DMS153 (cell line): Measurements from ENCODE around the gene TERF2IP.

Experiments
- DNase-seq: peaks from one replicate; lab custom pipeline; 2025; lab: John Stamatoyannopoulos, UW

The TERF2IP gene

DNA sequence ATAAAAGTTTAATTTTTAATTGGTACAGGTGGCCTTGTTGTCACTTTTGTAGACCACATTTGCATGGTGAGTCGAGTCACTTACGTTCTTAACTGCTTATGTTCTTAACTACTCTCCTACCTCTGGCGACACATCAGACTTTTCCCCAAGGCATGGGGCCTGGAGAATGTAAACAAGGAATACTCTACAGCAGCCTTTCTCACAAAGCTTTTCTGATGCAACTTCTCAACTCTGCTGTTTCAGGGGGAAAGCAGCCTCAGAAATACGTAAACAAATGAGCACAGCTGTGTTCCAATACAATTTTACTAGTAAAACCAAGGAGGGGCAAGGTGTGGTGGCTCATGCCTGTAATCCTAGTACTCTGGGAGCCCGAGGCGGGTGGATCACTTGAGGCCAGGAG is 7.0 kb upstream of the TERF2IP start:
- DNase-seq: no peak

DNA sequence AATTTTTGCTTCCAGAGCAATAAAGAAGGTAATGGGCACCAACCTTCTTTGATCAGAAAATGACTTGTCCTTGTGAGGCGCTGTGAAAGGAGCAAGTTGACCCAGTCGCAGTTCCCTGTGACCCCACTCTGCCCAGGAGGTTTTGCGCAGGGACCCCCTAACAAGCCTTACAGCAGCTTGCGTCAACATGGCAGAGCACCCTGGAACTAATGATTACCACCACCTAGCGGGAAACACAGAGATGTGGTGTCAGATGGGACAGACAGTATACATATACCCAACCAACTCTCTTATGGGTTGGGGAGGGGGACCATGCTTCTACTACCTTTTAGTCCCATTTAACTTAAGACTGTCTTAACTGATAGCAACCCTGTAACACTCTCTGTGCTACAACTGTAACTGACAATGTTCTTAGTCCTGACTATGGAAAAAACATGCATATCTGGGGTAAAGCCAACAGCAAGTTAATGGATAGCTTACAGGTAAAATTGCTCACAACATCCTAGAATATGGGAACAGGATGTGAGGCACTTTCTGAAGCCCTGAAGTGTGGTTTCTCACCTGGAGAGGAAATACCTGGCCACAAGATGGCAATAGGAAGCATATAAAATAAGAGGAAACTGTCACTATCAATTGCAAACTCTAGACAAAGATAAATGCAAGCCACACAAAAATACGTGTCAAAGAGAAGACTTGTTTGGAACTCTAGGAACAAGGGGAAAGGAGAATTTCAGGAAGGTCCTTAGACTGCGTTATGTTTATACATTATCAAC is 3.1 kb upstream of the TERF2IP start:
- no peak for DNase-seq

DNA sequence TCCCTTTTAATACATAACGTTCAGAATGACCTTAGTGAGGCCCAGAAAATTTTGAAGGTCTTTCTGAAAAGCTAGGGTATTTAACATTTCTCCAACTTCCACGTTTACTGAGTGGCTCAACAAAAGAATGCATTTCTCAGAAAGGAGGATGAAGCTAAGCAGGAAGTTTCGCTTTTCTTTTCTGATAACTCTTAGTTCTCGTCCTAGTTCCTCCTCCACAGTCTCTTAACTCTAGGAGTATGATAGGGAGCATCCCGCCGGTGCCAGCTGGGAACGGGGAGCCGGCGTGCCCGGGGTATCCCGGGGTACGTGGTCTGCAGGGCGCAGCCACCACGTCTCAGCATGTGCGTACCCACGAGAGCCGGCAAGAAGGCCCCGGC is 471 bp upstream of the TERF2IP start:
- no peak for DNase-seq

DNA sequence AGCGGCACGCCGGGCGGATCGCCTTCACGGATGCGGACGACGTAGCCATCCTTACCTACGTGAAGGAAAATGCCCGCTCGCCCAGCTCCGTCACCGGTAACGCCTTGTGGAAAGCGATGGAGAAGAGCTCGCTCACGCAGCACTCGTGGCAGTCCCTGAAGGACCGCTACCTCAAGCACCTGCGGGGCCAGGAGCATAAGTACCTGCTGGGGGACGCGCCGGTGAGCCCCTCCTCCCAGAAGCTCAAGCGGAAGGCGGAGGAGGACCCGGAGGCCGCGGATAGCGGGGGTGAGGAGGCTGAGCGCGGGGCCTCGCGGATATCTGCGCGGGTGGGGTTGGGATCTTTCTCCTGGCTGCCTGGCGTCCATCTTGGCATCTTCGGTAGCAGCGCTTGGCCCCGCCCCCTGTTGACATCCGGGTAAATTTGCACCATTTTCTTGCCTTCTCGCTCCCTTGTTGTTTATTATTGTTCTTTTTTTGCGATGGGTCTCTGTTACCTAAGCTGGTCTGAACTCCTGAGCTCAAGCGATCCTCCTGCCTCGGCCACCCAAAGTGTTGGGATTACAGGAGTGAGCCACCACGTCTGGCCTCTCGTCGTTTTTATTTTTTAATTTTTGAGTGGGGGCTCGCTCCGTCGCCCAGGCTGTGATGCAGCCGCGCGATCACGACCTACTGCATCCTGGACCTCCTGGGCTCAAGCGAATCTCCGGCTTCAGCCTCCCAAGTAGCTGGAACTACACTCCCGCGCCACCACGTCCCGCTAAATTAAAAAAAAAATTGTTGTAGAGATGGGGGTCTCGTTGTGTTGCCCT is 898 bp downstream of the TERF2IP start:
- peak; percentile 16 for DNase-seq

DNA sequence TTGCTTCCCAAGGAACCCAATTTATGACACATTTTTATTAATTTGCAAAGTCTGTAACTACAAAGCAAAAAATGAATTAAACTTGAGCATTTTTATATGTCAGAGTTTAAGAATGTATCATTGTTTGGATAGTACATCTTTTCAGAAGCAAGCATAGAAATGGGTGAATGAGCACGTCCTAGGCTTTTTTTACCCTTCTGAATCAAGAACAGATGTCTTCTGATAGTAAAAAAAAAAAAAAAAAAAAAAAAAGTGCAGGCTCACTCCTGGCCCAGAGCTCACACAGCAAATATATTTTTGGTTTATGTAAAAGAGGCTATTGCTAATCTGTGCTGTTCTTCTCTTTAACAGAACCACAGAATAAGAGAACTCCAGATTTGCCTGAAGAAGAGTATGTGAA is 6.3 kb downstream of the TERF2IP start:
- DNase-seq: no peak

DNA sequence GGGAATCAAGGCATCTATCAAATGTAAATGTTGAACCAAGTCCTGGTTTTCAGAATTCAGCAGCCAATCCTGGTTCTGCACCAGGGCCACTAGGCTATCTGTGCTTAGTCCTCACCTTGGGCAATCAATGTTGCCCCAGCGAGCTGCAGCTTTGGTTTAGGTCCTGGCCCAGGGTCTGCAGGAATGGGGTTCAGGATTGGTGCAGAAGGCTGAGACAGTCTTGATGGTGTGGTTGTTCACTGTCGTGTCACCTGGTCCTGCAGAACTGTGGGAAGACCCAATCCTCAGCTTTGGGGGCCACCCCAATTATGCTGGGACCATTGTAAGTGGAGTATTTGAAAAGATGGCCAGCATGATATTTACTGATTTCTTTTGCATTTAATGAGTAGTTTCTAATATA is 10.6 kb downstream of the TERF2IP start:
- no peak for DNase-seq

DNA sequence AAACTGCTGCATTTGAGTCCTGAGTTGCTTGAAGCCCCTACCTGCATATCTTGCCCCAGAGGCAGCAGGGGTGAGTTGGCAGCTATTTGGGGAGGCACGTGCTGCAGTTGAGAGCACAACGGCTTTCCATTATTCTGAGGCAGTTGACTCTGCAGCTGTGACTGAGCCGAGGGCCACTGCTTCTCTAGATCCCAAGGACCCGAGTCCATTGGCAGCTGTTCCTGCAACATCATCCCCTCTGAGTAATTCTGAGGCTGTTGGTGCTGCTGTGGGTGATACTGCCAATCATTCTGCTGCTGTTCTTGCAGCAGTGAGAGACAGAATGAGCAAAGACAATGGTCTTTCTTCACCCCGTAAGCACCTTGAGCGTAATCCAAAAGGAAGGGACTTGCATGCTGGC is 12.7 kb downstream of the TERF2IP start:
- DNase-seq: no peak

DNA sequence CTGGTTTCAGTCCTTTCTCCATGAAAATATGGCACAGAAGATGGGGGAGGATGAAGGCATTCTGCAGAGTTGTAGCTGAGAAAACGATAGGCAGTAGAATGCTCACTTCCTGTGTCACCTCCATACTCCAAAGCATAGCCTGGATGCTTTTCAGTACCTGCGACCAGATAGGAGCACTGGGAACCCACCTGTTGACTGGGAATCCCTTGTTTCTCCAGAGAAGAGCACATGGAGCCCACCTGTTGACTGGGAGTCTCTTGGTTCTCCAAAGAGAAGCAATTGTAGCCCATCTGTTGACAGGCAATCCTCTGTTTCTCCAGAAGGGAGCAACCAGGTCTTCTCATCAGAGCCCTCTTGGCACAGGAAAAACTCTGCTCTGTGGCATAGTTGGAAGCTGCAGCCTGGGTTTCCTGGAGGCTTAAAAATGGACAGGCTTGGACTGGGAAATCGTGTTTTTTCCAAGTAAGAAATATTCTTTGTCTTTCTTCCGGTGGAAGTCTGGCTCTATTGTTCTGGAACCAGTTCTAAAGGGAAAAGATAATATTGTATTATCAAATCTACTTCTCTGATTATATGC is 13.2 kb downstream of the TERF2IP start:
- DNase-seq: no peak

DNA sequence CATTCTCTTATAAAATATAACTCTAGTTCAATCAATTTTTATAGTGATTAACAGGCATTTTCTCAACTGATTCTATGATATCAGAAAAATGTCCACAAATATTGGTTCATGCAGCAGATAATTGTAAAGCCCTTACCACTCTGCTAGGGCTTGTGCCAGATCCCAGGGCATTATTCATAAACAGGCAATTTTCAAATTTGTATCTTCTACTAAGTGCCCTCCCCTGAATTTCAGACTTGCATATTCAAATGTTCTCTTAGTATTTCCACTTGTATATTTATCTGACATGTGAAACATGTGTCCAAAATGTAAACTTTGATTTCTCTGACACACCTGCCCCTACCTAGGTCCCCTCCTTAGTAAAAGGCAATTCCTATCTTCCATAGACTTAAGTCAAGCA is 19.9 kb downstream of the TERF2IP start:
- no peak for DNase-seq

DNA sequence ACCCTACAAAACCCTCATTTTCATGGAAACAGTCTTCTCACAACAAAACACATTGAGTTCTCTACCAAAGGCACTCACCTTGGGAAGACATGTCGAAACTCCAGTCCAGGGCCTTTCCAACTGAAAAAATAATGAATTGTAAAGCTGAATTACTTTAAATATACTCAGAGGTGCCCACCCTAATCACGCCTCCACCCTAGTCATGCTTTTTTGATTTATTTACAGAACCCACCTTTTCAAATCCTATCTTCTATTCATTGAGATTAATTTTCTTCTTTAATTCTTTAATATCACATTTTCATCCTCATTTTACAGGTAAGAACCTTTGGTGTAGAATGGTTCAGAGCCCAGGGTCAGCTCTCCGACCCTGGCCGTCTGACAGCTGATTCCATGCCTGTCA is 29.3 kb downstream of the TERF2IP start, which contains the start of gene CPHXL2:
Gene CPHXL2 (minus strand): TSS at position 101 of the 400 bp plus-strand sequence. CDS start 10 bp downstream, at position 91.
- no peak for DNase-seq

DNA sequence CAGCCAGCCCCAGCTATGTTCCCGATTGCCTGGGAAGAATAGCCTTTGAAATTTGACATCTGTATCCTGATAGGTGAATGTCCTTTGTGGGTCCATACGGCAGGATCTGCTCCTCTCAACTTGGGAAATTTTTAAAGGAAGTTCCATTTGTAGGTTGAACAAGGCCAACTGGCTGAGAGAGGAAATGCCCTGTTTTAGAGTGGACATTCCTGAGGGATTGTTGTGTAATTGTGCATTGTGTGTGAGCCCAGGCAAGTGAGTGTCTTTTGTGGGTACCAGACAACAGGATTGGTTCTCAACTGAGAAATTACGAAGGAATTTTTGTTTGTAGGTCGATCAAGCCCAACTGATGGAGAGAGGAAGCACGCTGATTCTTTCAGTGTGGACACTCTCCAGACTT is 31.8 kb downstream of the TERF2IP start:
- no peak for DNase-seq

DNA sequence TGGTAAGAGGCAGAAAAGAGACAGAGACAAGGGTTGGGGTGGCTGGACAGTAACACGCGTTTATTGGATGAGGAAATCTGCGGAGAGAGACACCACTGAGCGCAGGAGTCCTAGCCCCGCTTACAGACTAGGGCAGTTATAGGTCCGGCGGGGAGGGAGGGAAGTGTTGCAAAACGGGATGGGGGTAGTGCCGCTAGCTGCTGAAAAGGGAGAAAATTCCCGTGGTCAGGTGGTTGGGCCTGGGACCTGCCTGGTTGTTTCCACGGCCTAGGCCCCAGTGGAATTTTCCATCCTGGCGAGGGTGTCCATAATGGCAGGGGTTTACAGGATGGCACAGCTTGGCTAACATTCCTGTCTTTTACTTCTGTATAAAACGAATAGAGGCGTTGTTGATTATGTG is 34.7 kb downstream of the TERF2IP start:
- no peak for DNase-seq

DNA sequence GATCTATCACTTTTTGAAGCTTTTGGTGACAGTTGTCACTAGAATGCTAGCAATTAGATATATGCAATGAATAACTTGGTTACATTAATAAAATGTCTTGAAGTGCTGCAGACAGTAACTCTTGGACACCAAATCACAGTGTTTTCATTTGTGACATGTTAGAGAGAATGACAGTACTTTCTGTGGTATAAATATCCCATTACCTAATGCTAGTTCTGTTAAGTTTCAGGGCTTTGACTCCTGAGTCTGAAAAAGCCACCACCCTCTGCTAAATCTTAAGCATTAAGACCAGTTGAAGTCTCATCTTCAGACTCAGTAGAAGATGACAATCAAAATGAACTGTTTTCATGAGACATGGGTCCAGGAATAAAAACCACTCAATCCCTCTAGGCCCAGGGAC is 39.8 kb downstream of the TERF2IP start:
- no peak for DNase-seq

DNA sequence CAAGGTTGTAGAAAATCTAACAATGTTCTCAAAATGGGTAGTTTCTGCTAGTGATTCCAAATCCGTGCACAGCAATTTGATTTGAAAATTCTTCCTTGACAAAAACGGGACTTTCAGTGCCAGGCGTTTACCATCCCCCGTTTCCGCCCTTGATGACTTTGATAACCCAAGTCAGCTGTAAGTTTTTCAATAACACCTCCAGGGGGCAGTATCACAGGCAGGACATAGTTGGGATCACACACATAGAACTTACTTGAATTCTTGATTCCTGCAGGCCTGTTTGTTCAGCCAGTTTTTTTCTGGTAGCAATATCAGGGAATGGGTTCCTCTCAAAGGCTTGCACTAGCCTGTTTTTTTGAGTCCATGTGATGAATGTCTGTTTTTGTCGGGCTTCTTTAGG is 48.1 kb downstream of the TERF2IP start:
- no peak for DNase-seq

DNA sequence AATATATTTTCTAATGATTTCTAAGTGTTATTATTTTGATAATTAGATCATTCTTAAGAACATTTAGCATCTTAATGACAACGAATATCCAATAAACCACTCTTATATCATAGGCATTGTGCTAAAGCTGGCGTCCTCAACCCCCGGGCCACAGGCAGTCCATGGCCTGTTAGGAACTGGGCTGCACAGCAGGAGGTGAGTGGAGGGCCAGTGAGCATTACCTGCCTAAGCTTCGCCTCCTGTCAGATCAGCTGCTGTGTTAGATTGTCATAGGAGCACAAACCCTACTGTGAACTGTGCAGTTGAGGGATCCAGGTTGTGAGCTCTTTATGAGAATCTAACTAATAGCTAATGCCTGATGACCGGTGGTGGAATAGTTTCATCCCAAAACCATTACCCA is 50.0 kb downstream of the TERF2IP start:
- no peak for DNase-seq

DNA sequence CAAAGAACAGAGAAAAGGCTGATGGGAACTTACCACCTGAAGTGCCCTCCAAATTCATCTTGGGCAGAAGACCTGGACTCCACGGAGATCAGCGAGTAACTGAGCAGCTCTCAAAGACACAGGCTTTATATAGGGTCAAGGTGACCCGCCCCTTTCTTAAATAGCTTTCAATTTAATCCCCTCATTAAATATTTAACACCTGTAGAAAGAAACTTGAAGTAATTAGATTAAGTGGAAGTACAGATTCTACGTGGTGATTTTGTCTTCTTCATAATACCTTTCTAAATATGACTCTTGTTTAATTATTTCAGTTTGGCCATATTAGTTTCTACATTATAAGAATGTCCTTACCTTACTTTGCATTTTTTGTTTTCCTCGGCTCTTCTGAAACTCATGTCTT is 53.8 kb downstream of the TERF2IP start, which contains the start of gene DUXB:
Gene DUXB (minus strand): TSS at position 101 of the 400 bp plus-strand sequence. CDS start 43 bp downstream, at position 58.
- DNase-seq: no peak

DNA sequence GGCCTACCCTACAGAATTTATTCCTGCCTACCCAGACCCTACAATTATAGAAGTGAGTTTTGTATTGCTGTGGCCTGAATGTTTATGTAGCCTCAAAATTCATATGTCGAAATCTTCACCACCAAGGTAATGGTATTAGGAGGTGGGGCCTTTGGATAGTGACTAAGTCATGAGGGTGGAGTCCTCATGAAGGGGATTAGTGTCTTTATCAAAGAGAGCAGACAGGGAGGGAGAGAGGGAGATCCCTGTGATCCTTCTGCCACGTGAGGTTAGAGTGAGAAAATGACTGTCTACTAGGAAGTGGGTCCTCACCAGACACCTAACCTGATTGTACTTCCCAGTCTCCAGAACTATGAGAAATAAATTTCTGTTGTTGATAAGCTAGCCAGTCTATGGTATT is 54.7 kb downstream of the TERF2IP start:
- DNase-seq: no peak

DNA sequence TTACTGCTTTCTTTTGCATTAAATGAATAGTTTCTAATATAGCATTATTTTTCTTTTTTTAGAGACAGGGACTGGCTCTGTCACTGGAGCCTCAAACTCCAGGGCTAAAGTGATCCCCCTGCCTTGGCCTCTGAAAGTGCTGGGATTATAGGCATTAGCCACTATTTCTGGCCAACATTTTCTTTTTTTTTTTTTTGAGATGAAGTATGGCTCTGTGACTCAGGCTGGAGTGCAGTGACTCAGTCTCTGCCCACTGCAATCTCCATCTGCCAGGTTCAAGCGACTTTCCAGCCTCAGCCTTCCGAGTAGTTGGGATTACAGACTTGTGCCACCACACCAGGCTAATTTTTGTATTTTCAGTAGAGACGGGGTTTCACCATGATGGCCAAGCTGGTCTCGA is 55.7 kb downstream of the TERF2IP start:
- no peak for DNase-seq
